HG03280 (cell line): ENCODE data around the gene AMZ1.

Source experiments
- ATAC-seq: cut with Tn5 transposase; IDR thresholded peaks from one replicate; pipeline ENCODE4 v1.9.1; 2021; ENCODE audit warnings: mild to moderate bottlenecking, moderate library complexity; ENCODE audit not compliant: unreplicated experiment

AMZ1 gene

DNA sequence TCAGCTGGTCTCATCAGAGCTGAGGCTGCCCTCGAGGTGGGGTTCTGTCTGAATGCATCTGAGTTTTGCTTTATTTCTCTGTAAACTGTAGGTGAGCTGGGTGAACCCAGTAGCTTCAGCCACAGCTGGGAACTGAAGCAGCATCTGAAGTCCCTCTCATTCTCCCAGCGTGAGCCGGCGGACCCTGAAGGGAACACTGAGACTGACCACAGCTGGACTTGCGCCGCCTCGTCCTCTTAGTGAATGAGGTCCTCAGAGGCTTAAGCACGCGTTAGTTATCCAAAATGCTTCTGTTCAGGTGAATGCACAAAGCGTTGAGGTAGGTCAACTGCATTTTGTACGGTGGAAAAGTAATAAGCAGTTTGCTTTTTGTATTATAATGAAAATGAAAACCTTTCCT, 76.6 kb downstream of the AMZ1 start:
- no peak for ATAC-seq
